NCI-H1092 treated with DMSO at 0.1 percent for 48 hours (cell line): ENCODE data around the gene GNAS.
"Not testable (repeated sequence)": the region's sequence is repeated elsewhere in the genome, so short reads cannot be mapped to it uniquely, and the experiment has no call there.

ENCODE experiments used
- DNase-seq: peaks from one replicate; lab custom pipeline; 2025; lab: John Stamatoyannopoulos, UW

GNAS gene

DNA sequence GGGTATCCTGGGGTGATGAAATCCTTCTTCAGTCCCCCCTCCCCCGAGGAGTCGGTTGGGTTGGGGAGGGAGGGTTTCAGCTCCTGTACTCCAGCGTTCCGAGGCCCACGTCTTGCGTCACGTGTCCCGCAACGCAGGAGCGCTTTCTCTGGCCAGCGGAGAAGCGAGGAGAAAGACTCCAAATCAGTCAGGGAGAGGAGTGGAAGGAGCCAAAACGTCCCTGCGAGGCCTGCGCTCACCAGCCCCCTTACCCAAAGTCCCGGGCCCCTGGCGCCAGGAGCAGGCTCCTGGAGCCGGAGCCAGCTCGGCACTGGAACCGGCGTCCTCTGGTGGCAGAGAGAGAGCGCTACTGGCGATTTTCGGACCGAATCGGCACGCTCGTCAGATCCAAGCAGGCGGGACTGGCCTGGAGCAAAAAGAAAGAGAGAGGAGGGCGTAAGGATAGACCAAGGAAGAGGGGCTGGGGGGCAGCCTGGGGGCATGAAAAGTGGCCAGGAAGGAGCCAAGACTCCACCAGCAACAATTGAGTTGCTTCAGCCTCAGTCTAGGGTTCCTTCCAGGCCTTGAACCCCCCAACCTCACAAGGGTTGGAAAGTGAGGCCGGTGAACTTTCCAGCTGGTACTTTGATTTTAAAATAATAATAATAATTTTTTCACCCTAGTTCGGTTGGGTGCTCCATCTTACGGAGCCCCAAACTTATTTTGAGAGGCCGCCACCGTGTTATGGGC lies at the start of gene GNAS:
TSS of gene GNAS (plus strand) at position 174 of the 729 bp plus-strand sequence.
- DNase-seq: no peak

DNA sequence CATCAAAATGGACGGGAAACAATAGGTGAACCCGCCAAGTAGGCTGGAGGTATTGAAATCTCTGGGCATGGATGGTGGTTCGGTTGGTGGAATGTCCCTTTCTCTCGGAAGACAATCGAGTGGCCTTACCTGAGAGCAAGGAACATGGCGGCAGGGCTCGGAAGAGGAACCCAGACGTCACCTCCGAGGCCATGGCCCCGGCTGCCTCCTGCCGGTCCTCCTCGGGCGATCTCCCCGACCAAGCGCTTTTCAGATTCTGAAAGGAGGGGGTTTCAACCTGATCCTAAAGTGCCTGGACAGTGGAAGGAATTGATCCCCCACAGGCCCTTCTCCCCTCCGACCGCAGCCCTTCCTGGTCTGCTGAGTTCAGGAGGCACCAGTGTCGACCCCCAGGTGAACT lies 49.0 kb upstream of the GNAS start:
- no peak for DNase-seq

DNA sequence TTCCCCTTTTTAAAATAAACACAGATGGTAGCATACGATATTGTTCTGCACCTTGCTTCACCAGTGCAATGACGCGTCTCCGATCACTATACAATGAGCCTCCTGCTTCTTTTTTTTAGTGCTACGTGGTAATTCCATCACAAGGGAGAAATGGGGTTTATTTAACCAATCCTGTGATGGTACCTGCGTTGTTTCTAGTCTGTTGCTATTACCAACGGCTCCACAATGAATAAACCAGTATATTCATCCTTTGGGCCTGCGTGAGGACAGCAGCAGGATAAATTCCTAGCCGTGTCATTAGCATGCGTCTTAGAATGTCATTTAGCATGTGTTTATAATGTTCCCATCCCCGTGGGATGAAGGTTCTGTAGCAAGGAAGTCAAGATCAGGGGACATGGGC lies 44.7 kb upstream of the GNAS start:
- no peak for DNase-seq

DNA sequence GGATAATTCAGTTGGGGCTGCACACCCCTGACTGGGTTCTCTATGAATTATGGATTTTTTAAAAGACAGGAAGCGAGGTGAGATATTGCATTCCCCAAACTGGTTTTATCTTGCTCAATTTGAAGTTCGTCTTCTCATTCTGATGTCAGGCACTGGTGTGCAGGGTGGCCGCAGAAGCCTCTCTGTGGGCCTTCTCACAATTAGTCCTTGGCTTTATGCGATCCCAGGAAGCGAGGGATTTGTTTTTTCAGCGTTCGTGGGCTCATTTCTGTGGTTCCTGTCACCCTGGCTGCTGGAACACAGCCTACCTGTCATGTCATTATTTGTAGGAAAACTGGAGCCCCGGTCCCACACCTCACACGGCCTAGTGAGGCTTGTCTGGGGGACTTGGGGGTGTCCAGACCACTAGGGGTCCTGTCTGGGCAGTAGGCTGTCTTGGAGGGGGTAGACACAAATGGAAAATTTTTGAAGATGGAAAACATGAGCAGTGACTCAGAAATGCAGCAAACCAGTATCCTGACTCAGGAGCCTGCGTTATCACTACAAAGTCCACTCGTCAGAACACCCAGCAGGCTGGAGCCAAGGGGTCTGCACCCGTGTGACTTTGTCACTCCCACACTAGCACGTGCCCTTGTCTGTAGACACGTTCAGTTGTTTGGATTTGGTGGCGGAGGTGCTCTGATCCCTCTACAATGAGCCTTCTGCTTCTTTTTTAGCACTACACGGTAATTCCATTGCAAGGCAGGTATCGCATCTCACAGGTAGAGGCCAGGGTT lies 44.1 kb upstream of the GNAS start:
- no peak for DNase-seq

DNA sequence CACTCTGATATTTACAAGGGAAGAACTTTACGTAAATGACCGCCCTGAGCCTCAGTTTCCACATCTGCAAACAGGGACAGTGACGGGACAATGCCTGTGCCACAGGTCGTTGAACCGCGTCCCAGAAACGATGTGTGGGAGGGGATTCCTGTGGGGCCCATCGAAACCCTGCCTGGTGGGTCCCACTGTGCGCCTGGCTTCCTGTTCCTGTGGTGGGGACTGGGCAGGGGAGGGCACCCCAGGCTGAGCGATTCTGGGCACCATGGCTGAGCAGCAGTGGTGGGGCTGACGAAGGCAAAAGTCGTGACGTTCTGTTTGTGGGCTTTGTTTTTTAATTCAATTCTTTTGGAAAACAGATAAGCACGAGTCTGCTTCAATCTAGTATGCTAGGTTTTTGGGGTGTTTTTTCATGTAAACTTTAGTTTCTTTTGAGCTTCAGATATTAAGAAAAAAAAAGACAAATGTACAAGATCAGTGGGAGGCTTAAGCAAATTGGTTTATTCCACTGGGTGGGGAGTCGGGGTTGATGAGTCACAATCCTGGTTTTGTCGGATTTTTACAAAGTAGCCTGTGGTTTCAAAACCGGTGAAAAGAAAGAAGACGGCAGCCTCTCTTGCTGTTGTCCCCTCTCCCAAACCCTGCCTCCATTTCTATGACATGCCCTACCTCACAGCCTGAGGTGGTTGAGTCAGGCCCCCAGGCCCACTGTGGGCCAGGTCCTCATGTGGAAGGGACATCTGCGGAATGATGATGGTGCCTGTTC lies 42.2 kb upstream of the GNAS start:
- no peak for DNase-seq

DNA sequence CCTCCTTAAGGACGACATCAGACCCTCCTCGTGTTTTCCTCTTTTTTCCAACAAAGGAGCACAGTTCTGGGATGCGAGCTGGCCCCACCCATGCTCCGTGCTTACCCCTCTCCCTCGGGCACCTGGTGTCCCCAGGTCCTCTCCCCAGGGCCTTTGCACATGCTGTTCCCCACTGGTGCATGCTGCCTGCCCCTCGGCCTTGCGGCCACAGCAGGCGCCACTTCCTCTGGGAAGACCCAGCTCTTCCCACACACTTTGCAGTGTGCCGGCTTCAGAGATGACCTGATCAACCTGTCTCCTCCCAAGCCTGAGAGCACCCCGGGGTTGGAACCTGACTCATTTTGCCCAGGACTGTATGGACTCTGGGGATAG lies 41.7 kb upstream of the GNAS start:
- DNase-seq: no peak

DNA sequence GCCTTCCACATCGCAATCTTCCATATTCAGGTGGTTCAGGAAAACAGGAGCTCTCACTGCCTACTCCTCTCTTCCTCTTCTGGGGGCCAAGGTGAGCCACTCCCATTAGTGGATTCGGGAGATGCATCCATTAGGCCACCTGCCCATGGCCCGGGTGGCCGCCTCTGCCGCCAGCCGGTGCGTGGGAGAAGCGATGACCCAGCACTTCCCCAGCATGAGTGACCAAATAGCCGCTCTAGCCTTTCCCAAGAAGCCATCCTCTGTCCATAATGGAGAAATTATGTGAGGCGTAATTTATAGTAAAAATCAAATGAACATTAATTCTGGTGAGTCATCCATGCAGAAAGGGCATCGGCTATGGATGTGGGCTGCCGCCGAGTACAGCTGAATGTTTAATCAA lies 41.2 kb upstream of the GNAS start:
- no peak for DNase-seq

DNA sequence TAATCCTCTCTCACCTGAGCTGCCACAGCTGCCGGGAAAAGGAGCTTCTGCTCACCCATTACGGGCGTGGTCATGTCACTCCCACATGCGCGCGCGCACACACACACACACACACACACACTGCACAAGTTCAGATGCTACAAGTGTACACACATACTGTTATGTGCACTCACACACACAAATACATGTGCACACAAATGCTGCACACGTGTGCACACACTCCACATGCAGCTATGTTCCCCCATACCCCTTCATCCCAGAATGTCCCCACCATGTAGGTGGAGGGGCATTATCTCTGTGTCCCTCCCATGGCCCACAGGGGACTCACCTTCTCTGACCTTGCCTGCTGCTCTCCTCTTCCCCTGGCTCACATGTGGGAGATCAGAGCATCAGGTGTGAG lies 39.1 kb upstream of the GNAS start:
- DNase-seq: no peak

DNA sequence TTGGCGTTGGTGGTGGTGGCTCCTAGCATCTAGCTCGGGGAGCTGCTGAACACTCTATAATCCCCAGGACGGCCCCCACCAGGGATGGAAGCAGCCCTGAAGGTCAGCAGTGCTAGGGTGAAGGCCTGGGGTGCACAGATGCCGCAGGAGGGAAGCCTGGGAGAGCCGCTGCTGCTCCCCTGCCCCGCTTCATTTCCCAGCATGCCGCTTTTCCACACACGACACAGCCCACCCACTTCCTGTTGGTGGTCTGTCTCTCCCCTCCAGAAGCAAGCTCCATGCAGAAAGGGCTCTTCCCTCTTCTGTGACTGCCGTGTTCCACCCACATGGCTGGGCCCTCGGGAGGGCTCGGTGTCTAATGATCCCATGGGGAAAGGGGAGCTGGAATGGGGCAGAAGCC lies 37.1 kb upstream of the GNAS start:
- DNase-seq: no peak

DNA sequence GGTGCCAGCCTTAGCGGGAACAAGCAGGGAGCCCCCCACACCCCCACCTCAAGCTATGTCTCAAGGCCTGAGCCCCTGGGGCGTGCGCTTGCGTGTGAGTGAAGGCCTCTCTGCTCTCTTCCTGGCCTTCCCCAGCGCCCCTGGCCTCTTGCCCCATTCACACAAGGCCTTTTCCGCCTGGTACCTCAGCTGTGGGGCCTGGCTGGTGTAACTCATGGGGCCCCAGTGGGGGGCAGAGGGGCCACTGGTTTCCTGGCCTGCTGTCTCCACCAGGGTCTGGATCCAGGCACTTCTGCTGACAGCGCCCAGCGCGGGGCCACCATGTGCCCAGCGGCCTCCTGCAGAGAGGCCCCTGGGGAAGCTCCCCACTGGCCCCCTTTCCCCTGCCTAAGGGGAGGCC lies 36.5 kb upstream of the GNAS start:
- no peak for DNase-seq

DNA sequence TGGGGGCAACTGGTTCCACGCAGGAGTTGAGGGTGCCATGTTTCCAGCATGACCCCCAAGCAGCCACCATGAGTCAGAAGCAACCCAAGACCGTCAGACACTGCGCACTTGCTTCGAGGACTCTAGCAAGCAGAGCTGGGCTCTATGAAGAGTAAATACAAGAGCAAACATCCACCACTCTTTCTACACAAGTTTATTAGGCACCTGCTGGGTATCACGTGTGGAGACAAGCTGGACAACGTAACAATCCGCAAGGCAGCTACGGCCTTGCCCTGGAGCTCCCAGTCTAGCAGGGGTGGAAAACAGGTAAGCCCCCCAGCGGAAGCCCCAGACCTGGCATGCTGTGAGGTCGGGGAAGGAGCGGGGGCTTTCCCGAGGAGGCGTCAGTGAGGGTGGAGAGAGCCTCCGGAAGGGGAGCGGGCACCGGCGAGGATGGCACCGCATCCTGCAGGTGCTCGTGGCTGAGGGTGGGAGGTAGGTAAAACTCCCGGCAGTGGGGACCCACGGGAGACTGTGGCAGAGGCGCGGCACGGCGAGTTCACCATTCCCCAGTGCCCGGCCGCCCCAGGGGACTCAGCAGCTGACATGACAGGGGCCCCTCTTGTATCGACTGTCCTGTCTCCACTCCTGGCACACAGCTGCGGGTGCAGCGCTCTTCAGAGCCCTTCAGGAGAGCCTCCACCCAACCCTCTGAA lies 35.4 kb upstream of the GNAS start:
- no peak for DNase-seq

DNA sequence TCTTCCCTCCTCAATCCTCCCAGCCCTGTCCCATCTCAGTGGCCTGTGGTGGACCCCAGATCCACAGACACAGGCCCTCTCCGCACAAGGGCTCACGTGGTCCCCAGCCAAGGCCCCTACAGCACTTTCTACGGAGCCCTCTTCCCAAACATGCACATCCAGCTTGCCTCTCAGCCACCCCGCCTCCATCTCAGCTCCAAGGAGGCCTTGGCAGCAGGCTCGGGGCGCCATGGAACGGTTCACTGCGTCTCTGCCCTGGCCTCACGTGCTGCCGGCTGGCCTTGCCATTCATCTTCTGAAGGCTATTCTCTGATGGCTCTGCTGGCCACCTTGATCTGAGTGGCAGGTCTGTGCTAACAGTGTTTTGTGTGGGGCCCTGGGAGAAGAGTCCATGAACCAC lies 34.8 kb upstream of the GNAS start:
- DNase-seq: no peak

DNA sequence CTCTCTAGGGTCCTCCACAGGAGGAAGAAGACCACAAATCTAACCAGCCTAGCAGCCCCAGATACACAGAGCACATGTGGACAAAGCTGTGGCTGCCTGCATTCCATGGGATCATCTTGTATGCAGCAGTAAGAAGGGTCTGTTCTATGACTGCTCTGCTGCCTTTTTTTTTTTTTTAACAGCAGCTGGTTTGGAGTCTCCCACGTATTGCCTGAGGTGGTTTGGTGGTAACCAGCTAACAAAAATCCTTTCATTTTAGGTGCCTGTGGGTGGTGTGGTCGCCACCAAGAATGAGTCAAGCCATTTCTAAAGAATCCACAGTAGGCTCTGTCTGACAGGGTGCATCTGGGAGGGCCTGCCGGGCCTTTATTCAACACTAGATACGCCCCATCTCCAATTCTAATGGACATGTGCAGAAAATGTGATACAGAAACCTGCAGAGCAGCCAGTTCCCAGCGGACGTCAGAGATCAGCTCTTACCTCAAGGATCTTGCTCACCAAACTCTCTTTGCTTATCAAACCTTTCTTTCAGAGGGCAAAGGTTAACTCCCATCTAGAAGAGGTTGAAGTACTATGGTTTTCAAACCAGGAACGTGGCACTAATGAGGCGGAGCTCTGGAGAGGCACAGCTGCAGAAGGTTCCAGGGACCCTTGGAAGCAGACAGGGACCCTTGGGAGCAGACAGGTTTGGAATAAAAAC lies 33.8 kb upstream of the GNAS start:
- DNase-seq: no peak

DNA sequence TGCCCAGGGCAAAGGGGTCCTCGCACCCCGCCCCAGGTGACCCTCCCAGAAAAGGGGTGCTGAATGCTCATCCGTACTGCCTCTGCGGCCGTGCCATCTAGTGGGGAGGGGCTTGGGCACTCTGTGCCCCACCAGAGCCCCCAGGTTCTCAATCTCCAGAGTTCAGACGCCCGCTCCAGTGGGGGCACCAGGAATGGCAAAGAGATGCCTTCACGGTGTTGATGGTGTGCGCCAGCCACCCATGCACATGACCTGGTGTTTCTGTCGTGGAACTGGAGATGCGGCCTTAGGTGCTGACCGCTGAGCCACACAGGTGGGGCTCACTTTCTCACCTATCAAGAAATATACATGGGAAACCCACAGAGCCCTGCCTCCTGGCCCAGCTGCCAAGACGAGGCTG lies 32.6 kb upstream of the GNAS start:
- DNase-seq: no peak

DNA sequence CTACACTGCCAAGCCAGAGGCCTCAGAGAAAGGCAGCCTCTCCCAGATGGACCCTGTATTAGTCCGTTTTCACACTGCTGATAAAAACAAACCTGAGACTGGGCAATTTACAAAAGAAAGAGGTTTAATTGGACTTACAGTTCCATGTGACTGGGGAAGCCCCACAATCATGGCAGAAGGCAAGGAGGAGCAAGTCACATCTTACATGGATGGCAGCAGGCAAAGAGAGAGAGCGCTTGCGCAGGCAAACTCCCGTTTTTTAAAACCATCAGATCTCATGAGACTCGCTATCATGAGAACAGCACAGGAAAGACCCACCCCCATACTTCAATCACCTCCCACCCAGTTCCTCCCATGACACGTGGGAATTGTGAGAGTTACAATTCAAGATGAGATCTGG lies 32.0 kb upstream of the GNAS start:
- not testable (repeated sequence) for DNase-seq

DNA sequence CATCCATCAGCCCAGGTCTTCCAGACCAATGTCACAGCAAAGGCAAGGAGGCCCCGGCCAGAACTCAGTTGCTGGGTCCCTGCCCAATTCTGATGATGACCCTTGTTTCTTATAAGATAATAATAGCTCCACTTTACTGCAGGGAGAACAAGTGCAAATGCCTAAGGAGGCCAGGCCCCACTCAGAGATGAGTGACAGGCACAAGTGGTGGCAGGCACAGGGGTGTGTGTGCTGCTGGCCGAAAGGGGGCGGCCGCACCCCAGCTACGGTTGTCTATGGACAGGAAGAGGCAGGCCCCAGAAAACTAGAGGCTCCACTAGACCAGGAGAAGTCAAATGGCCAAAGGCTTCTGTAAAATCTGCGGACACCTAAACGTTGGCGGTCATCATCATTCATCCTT lies 30.4 kb upstream of the GNAS start:
- no peak for DNase-seq

DNA sequence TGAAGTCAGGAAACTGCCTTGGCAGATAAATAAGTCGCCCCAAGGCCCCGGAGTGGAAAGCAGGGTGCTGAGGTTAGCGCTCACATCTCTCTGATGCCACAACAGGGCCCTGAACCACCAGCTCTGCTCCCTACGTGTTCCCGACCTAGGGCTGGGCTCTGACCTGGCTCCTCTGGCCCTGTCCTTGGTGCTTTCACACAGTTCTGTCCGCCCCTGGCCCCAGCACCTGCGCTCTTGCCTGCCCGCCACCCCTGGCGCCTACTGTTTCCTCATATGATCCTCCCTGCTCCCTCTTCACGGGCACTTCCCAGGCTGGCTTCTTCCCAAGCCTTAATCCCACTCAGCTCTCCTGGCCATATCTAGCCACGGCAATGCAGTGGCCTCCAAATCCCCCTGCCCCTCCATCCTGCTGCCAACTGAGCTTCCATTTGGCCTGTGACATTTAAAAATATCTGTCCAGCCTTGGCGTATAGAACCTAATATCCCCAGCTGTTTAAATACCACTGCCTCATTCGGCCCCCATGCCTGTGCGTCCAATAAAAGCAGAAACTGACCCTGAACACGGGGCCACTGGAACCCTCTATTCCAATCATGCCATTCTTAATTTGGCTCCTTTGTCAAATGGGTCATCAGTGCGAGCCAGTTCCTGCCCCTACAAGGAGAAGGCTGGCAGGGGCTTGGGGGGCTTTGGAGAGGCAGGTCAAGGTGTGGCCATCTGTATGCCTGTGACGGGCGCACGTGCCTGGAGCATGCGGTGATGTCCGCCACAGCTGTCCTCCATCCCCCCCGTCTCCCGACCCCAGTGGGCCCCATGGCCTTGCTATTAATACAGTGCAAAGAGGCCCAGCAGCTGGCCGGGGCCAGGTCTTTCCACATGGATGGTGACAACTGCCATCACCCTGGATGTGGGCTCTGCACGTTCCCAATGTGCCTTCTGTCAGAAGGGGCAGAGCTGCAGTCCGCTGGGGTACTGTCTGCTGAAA lies 29.5 kb upstream of the GNAS start:
- DNase-seq: no peak

DNA sequence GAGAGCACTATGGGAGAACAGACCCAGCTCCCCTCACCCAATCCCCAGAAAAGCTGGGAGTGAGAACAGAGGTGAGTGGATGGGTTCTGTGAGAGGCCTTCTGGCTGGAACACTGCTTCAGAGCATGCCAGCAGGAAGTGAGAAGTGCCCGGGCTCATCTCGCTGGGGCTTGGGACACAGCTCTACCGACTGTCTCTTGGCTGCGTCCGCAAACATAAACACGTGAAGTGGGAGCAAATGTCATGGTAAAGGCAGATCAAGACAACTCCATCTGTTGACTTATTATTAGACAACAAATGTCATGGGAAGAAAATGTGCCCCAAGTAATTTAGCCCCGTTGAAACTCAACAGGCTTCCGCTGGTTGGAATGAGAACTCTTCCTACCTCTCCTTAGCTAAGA lies 27.7 kb upstream of the GNAS start:
- no peak for DNase-seq

DNA sequence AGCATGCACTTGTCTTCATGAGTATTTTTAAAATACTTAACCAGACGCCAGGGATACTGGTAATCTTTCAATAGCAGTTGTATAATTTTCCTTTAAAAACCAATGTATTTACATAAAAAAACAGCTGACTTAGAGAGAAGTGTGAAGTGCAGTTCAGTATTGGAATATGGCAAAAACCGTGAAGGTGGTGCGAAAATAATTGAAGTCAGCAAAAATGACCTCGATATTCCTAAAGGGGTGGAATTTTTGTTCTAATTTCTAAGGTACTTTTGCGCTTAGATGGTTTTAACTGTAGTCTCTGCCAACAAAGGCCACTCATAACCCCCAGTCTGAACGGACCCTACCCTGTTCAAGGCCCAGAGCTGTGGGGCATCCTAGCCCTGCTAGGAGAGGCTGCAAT lies 27.1 kb upstream of the GNAS start:
- no peak for DNase-seq

DNA sequence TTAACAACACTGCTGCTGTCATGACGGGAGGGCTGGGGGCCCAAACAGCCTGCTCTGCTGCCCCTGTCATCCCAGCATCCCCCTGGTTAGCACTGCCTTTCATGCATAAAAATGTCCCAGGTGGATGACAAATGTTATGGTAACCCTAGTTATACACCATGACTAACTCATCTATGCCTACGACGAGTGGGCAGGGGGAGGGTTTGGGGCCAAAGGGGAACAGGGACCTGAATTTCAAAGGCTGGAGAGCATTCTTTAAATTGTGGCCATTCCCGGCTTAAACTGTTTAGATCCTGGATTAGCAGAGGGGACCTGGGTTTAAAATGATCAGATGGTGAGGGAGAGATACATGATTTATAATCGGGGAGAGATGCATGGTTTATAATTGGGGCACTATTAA lies 26.2 kb upstream of the GNAS start:
- no peak for DNase-seq

DNA sequence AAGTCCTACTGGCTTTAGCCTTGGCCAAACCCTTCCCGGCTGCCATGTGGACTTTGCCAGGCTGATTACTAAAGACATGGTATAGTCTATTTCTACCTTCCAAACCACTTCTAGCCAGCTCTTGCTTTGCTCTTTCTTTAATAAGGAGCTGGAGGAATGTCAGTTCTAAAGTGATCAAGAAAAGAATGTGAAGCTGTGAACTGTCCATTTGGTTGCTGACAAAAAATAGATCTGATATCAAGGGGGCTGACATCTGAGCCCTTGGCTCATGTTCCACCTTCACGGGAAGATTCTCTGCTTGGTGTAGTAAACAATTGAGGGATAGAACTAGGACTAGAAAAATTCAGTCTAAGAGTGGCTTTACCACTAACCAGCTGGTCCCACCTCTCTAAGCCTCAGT lies 24.4 kb upstream of the GNAS start:
- DNase-seq: no peak
